Omental fat pad (tissue), 4 donors: ENCODE data around the gene LPCAT4. TPM values are rescaled to one million over a fixed set of nuclear protein-coding genes. Genes with fewer than 3 reads are reported as not detected.

Source experiments
- ATAC-seq: fragments of 150-250 bp; one replicate; pipeline ENCODE4 v1.9.1; 2016; ENCODE audit warnings: mild to moderate bottlenecking, moderate library complexity; ENCODE audit not compliant: low FRiP score
- DNase-seq: peaks from one replicate; pipeline ENCODE4 v3.0.0-alpha.2; 2019; ENCODE audit warnings: low spot score
- total RNA-seq, 4 donors: library from RNA; depleted of rRNA; stranded (reverse); fragments of >200 nt; gene quantifications; one replicate each; pipeline ENCODE4 v1.1.0, GENCODE V29; 2016
- TF ChIP-seq, protein P1 (sequence below), 3 donors: fragments of 450-650 bp; IDR thresholded peaks; one replicate each; pipeline ENCODE4 v1.5.1; 2016 to 2017; ENCODE audit warnings: antibody characterized with exemption in 3 of 3, mild to moderate bottlenecking in 3 of 3, moderate library complexity in 2 of 3

Gene LPCAT4
- total RNA-seq, 4 donors from 2014 or later: 5.8 to 28.7 (median 13.3) TPM

DNA sequence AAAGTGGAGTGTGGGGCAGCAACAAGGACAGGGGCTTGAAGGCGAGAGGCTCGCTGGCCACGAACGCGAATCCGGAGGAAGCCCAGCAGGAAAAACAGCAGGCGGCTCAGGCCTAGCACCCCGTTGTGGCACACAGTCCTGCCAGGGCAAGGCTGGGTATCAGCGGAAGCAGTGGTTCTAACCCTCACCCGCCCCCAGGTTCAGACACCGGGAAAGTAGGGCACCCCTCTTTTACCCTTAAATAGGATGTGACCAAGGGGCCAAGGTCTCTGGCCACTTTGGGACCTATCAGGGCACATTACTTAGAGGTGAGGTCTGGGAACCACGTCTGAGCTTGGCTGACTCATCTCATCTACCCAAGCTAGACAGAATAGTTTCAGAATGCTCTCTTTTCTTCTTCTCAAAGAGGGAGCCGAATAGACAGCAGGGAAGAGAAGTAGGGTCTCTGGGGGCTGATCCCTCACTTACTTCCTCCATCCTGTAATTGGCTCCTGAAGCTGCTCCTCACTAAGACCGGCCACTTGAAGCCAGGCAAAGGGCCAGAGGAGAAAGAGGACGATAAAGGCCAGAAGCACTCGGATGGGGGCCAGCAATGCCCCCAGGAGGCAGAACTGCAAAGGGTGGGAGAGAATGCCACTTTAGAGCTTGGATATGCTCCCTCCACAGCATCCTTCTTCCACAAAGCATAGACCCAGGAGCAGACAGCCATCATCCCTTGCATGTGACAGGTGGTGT is 1.7 kb downstream of the LPCAT4 start:
- TF ChIP-seq, protein P1, sequence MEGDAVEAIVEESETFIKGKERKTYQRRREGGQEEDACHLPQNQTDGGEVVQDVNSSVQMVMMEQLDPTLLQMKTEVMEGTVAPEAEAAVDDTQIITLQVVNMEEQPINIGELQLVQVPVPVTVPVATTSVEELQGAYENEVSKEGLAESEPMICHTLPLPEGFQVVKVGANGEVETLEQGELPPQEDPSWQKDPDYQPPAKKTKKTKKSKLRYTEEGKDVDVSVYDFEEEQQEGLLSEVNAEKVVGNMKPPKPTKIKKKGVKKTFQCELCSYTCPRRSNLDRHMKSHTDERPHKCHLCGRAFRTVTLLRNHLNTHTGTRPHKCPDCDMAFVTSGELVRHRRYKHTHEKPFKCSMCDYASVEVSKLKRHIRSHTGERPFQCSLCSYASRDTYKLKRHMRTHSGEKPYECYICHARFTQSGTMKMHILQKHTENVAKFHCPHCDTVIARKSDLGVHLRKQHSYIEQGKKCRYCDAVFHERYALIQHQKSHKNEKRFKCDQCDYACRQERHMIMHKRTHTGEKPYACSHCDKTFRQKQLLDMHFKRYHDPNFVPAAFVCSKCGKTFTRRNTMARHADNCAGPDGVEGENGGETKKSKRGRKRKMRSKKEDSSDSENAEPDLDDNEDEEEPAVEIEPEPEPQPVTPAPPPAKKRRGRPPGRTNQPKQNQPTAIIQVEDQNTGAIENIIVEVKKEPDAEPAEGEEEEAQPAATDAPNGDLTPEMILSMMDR (IDR thresholded peaks at IDR 0.05): no peak
- no peak for DNase-seq
- ATAC-seq: no peak

DNA sequence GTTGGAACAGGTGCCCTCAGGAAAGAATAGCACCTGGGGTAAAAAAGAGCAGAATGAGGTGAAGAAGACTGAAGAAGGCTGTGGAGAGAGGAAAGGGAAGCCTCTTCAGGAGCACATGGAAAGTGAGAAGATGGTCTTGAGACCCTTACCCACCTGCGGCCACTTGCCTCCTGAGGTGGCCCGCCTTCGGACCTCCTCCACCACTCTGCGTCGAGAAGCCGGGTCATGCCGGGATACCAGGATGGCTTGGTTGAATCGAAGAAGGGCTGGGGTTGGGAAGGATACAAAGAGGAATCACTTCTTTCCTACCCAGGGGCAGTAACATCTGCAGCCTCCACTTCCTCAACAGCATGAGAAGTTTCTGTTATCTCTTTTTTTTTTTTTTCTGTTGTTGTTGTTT is 3.0 kb downstream of the LPCAT4 start:
- TF ChIP-seq, protein P1 (IDR thresholded peaks at IDR 0.05): no peak
- DNase-seq (no peak), ATAC-seq (no peak)

DNA sequence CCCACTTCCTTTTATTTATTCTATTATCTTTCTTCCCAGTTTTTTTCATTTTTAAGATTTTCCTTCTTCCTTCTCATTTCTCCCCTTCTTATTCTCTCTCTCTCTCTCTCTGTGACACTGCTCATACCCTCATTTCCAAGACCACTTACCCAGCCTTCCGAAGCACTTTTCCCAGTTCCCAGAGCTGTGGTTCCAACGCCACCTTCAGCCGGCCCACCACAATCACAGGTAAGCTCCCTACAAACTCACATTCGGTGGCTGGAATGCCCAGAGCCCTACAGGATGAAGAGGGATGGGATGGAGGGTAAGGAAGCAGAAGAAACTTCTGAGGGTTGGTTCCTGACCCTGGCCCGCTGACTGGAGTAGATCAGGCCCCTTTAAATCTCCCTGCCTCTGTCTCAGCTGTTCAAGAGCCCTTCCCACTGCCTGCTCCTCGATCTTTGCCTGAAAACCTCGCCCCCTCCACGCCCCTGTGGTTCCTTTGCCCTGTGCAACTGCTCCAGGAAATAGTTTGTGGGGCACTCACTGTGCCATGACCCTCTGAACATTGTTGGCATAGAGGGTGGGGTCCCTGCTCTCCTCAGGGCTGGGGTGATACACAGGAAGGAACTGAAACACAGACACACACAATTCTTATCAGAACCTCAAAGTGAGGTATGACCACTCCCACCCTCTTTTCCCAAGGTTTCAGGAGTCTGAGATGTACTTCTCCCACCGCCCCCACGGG is 4.8 kb downstream of the LPCAT4 start:
- no peak for DNase-seq
- no peak for ATAC-seq
- TF ChIP-seq, protein P1 (IDR thresholded peaks at IDR 0.05): no peak

DNA sequence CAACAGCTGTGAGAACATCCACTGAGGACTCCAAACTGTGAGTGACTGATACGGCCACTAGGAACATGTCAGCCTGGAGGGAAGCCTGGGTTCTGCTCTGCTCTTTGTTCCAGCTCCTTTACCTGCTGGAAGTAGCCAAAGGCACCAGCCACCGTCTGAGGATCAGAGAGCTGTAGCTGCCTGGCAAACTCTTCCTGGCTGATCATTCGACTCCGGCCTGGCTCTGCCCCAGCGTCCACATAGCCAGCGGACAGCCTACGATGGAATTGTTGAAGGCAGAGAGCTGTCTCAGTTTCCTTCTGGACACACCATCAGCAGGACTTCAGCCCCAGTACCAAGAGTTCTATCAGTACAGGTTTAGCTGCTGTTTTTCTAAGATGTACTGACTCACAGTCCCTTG is 5.7 kb downstream of the LPCAT4 start:
- ATAC-seq (no peak), DNase-seq (no peak)
- TF ChIP-seq, protein P1 (IDR thresholded peaks at IDR 0.05): no peak

DNA sequence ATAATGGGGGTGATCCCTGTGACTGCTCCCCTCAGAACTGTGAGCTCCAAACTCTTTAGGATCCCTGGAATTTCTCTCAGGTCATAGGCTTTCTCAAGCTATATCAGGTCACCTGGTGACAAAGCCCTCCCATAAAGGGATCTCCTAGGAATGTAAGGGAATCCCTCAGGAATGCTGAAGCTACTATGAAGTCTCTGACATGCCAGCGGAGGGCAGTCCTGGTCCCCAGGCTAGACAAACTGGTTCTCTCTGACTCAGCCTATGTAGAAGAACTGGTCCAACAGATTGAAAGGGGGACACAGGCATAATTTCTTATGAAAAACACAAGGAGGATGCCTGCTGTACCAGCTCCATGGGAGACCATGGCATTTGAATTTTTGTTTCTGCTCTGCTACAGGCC is 6.7 kb downstream of the LPCAT4 start:
- TF ChIP-seq, protein P1 (IDR thresholded peaks at IDR 0.05): no peak
- DNase-seq: no peak
- no peak for ATAC-seq

DNA sequence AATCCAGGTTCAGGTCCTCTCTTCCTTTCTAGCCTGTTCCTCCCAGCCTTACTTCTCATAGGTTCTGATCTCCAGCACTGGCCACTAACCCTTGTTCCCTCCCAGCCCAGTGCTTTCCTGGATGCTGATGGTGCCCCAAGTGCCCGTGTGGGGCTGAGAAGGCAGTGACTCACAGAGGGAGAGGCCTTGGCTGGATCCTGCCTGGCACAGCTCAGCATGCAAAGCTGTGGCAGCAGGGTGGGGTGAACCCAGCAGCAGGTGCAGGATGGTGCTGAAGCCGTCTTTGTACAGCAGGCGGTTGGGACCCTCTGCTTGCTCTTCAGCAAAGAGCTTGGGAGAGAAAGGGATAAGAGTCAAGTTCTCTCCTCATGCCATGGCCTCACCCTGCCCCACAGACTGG is 7.6 kb downstream of the LPCAT4 start:
- no peak for ATAC-seq
- DNase-seq: no peak
- TF ChIP-seq, protein P1 (IDR thresholded peaks at IDR 0.05): no peak

DNA sequence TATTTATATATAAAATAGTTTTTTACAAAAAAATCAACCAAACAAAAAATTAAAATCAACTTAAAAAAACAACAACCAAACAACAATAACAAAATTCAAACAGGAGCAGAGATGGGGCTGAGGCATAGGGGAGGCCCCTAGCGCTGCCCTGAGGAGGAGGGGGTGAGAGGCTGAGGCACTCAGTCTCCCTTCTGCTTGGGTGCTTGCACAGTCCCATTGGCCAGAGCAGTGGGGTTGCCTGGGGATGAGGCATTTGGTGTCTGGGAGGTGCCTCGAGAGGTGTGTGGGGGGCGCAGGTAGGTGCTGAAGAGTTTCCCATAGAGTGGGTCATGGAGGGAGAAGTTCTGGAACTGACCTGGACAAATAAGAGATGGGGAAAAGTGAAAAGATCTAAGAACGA is 8.0 kb downstream of the LPCAT4 start:
- DNase-seq: no peak
- TF ChIP-seq, protein P1 (IDR thresholded peaks at IDR 0.05): no peak
- no peak for ATAC-seq
